MM.1S (cell line): ENCODE measurements around the gene PRDM12.

Source experiments
- DNase-seq: peaks from one replicate; pipeline ENCODE4 v3.0.0-alpha.2; 2015
- H2AFZ ChIP-seq: fragments of 300-600 bp; sonication (generic); 2 replicates; pipeline ENCODE4 v1.6.0; 2016; ENCODE audit warnings: antibody characterized with exemption, low read length
- H3F3A ChIP-seq: fragments of 300-600 bp; sonication (generic); 2 replicates; pipeline ENCODE4 v1.6.1; 2016; ENCODE audit warnings: mild to moderate bottlenecking, antibody characterized with exemption, low read length, moderate library complexity, mixed read lengths; ENCODE audit not compliant: insufficient read depth
- H3K27ac ChIP-seq: fragments of 300-600 bp; sonication (generic); 2 replicates; pipeline ENCODE4 v1.5.1; 2016; ENCODE audit warnings: mild to moderate bottlenecking, low read length
- H3K27me3 ChIP-seq: fragments of 300-600 bp; sonication (generic); replicated peaks from 2 replicates; pipeline ENCODE4 v1.6.0; 2016; ENCODE audit warnings: low read length; ENCODE audit not compliant: insufficient read depth
- H3K36me3 ChIP-seq: fragments of 300-600 bp; sonication (generic); replicated peaks from 2 replicates; pipeline ENCODE4 v1.6.1; 2016; ENCODE audit warnings: mild to moderate bottlenecking, low read length, mixed read lengths; ENCODE audit not compliant: insufficient read depth
- H3K4me1 ChIP-seq: fragments of 300-600 bp; sonication (generic); 2 replicates; pipeline ENCODE4 v1.6.1; 2016; ENCODE audit warnings: low read length, mixed read lengths
- H3K4me2 ChIP-seq: fragments of 300-600 bp; sonication (generic); 2 replicates; pipeline ENCODE4 v1.6.0; 2016; ENCODE audit warnings: low read depth, low read length
- H3K4me3 ChIP-seq: fragments of 300-600 bp; sonication (generic); 2 replicates; pipeline ENCODE4 v1.5.1; 2016; ENCODE audit warnings: low read length, mixed read lengths
- H3K79me2 ChIP-seq: fragments of 300-600 bp; sonication (generic); 2 replicates; pipeline ENCODE4 v1.6.1; 2016; ENCODE audit warnings: mixed run types, low read length, mixed read lengths
- H3K9ac ChIP-seq: fragments of 300-600 bp; sonication (generic); 2 replicates; pipeline ENCODE4 v1.6.1; 2016; ENCODE audit warnings: low read length, mixed read lengths
- H3K9me2 ChIP-seq: fragments of 300-600 bp; sonication (generic); replicated peaks from 2 replicates; pipeline ENCODE4 v1.6.1; 2016; ENCODE audit warnings: mild to moderate bottlenecking, low read length, mixed read lengths; ENCODE audit not compliant: insufficient read depth
- H3K9me3 ChIP-seq: fragments of 300-600 bp; sonication (generic); replicated peaks from 2 replicates; pipeline ENCODE4 v1.6.1; 2016; ENCODE audit warnings: mild to moderate bottlenecking, low read length, mixed read lengths; ENCODE audit not compliant: insufficient read depth
- H4K20me1 ChIP-seq: fragments of 300-600 bp; sonication (generic); 2 replicates; pipeline ENCODE4 v1.6.1; 2016; ENCODE audit warnings: mild to moderate bottlenecking, low read length, moderate library complexity, mixed read lengths; ENCODE audit not compliant: insufficient read depth
- EZH2 ChIP-seq: fragments of 300-600 bp; sonication (generic); optimal IDR thresholded peaks from 2 replicates; pipeline ENCODE3; 2017; ENCODE audit warnings: low read depth, mild to moderate bottlenecking, antibody characterized with exemption, low read length, mixed read lengths
- EZH2phosphoT487 ChIP-seq: fragments of 300-600 bp; sonication (generic); IDR thresholded peaks from 2 replicates; pipeline ENCODE4 v1.6.1; 2018; ENCODE audit warnings: antibody characterized with exemption, low read length
- TF ChIP-seq, protein P1 (sequence below): fragments of 300-600 bp; sonication (generic); IDR thresholded peaks from 2 replicates; pipeline ENCODE4 v1.5.1; 2016; ENCODE audit warnings: antibody characterized with exemption, low read length, mixed read lengths

The PRDM12 gene

DNA sequence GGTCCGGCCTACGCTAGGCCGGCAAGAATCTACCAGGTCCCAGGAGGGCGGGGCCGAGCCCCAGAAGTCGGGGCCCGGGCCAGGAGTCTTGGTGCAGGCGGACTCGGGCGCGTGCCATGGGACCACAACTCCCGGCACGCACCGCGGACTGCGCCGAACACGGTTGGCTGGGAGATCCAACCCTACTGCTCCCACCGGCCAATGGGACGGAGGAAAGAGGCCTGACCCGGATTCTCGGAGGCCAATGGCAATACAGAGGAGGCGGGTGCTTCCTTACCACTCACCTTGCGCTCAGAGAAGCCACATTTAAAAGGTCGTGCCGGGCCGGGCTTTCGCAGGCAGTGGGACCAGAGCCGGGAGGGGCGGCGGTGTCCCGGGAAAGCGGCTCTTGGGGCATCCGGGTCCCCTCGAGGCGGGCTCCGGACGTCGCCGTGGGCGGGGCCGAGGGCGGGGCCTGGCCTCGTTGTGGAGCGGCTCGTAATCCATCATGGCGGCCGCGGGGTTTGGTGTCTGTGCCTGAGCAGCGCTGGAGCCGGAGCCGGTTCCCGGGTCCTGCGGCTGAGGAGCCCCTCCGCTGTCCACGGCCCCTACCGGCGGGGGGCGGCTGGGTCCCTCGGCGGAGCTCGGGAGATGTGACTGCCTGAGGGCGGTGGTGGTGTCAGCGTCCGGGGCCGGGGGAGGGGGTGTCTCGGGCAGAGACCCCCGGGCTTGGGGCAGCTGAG lies 48.3 kb downstream of the PRDM12 start:
- peak; percentile 98 for DNase-seq

DNA sequence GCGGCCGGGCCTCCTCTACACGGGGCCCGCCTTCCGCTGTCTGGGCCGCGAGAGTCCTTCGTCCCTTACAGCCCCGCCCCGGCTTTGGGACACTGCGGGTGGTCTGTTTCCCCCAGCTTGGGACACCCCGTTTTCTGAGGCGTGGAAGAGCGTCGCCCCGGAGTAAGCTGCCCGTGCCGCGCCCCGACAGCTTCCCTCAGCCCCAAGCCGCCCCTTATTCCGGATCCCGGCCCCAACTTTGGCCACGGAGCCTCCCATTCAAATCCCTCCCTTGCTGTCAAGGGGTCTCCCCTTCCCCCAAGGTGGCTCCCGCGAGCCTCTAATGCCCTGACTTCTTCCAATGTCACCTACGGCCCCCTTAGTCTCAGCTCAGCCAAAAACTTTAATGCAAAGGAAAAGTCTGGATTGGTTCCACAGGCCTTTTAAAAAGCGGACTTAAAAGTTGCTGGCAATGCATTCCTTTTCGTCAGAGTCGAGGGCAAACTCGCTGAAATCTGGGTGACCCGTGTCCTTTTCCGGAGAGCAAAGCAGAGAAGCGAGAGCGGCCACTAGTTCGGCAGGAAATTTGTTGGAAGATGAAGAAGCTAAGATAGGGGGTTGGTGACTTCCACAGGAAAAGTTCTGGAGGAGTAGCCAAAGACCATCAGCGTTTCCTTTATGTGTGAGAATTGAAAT lies 49.0 kb downstream of the PRDM12 start:
- Histone ChIP-seq H3K4me2 (peak overlapping the region; percentile 81), H3K4me3 (peak overlapping the region; percentile 88), H3K4me1 (peaks cover 13% of the 10 kb centered on the region), H3K27ac (peak overlapping the region; percentile 98; the same call in 1 of the 2 replicates), H3K79me2 (peaks cover 42% of the 10 kb centered on the region), H3K9me3 (no peaks in the 10 kb centered on the region), H3K36me3 (no peaks in the 10 kb centered on the region), H3K9ac (peak overlapping the region; percentile 98), H3F3A (peaks cover 4% of the 10 kb centered on the region; the same call in 1 of the 2 replicates), H2AFZ (peak overlapping the region; percentile 91), H3K27me3 (no peaks in the 10 kb centered on the region), H3K9me2 (no peaks in the 10 kb centered on the region), H4K20me1 (no peaks in the 10 kb centered on the region)
- TF ChIP-seq, protein P1, sequence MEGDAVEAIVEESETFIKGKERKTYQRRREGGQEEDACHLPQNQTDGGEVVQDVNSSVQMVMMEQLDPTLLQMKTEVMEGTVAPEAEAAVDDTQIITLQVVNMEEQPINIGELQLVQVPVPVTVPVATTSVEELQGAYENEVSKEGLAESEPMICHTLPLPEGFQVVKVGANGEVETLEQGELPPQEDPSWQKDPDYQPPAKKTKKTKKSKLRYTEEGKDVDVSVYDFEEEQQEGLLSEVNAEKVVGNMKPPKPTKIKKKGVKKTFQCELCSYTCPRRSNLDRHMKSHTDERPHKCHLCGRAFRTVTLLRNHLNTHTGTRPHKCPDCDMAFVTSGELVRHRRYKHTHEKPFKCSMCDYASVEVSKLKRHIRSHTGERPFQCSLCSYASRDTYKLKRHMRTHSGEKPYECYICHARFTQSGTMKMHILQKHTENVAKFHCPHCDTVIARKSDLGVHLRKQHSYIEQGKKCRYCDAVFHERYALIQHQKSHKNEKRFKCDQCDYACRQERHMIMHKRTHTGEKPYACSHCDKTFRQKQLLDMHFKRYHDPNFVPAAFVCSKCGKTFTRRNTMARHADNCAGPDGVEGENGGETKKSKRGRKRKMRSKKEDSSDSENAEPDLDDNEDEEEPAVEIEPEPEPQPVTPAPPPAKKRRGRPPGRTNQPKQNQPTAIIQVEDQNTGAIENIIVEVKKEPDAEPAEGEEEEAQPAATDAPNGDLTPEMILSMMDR: no peak
- TF ChIP-seq EZH2 (no peak), EZH2phosphoT487 (no peak)
- no peak for DNase-seq

More for the DNA sequence above, 48.3 kb downstream of the PRDM12 start:
- Histone ChIP-seq H3F3A (peaks cover 4% of the 10 kb centered on the region; the same call in 1 of the 2 replicates), H3K36me3 (no peaks in the 10 kb centered on the region), H3K27ac (peak overlapping the region; percentile 98), H3K4me3 (peak overlapping the region; percentile 88), H3K9me2 (no peaks in the 10 kb centered on the region), H3K4me2 (peak overlapping the region; percentile 81), H3K27me3 (no peaks in the 10 kb centered on the region), H3K79me2 (peaks cover 42% of the 10 kb centered on the region), H4K20me1 (no peaks in the 10 kb centered on the region), H2AFZ (peak overlapping the region; percentile 91), H3K9me3 (no peaks in the 10 kb centered on the region), H3K9ac (peak overlapping the region; percentile 98), H3K4me1 (peaks cover 13% of the 10 kb centered on the region)
- TF ChIP-seq, protein P1: no peak
- no peak for TF ChIP-seq EZH2phosphoT487
- TF ChIP-seq EZH2: no peak

DNA sequence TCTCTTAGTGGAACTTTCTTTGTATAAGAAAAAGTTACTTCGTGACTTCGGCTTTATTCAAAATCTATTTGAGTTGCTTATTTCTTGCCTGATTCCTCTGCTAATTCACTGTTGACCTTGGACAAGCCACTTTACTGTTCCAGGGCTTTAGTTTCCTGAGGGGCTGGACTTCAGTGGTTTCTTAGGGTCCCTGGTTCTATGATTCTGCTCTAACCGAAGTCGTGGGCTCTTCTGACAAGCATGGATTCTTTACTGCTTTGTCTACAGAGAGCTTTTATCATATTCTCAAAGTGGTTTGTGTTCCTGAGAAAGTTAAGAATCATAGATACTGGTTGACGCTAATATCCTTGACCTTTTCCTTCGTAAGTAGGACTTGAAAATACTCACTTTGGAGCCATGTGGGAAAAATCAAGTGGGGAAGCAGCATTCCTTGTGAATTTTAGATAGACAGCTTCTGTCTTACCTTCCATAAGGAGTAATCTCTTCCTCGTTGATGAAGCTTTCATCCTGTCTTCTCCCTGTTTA lies 50.3 kb downstream of the PRDM12 start:
- H4K20me1 ChIP-seq: no peaks in the 10 kb centered on the region
- TF ChIP-seq, protein P1: no peak
- no peak for TF ChIP-seq EZH2
- no peak for TF ChIP-seq EZH2phosphoT487
- peaks cover 46% of the 10 kb centered on the region for H3K79me2 ChIP-seq

More for the DNA sequence above, 50.3 kb downstream of the PRDM12 start:
- no peak for DNase-seq
- Histone ChIP-seq H3K4me2 (peak overlapping the region; percentile 81), H3K9me2 (no peaks in the 10 kb centered on the region), H3K9ac (no peak overlapping the region), H3K4me1 (peaks cover 13% of the 10 kb centered on the region), H3K4me3 (no peak overlapping the region), H2AFZ (no peak overlapping the region), H3K27me3 (no peaks in the 10 kb centered on the region), H3K9me3 (no peaks in the 10 kb centered on the region), H3K27ac (no peak overlapping the region), H3K36me3 (no peaks in the 10 kb centered on the region), H3F3A (peaks cover 4% of the 10 kb centered on the region; the same call in 1 of the 2 replicates)
